Neural progenitor cell (in vitro differentiated cells): ENCODE data around the gene ABCC4.

Source experiments
- EZH2 ChIP-seq: fragments of 200-600 bp; sonication (generic); IDR thresholded peaks from 2 replicates; pipeline ENCODE4 v1.6.1; 2017; ENCODE audit warnings: antibody characterized with exemption, mild to moderate bottlenecking, moderate library complexity
- EZH2phosphoT487 ChIP-seq: fragments of 200-600 bp; sonication (generic); IDR thresholded peaks from 2 replicates; pipeline ENCODE4 v1.6.1; 2017; ENCODE audit warnings: antibody characterized with exemption
- TF ChIP-seq, protein P1 (sequence below): fragments of 200-600 bp; sonication (generic); IDR thresholded peaks from 2 replicates; pipeline ENCODE4 v1.5.1; 2017; ENCODE audit warnings: antibody characterized with exemption, mild to moderate bottlenecking

DNA sequence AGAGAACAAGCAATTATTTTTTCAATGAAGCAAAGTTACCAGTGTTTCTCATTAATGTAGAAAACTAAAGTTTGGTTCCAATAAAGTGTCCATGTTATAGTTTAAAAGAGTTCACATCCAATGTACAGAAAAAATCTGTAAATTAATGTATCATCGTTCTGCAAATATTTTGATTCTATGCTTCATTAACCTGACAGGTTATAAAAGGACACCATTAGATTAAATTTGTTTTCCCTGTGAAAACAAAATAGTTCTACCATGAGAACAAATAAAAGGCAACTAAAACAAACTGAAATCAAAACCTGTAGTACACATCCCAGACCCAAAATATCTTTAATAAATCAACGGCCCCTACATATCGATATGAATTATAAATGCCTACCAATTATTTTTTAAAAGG is 85.1 kb downstream of the ABCC4 start:
- TF ChIP-seq, protein P1, sequence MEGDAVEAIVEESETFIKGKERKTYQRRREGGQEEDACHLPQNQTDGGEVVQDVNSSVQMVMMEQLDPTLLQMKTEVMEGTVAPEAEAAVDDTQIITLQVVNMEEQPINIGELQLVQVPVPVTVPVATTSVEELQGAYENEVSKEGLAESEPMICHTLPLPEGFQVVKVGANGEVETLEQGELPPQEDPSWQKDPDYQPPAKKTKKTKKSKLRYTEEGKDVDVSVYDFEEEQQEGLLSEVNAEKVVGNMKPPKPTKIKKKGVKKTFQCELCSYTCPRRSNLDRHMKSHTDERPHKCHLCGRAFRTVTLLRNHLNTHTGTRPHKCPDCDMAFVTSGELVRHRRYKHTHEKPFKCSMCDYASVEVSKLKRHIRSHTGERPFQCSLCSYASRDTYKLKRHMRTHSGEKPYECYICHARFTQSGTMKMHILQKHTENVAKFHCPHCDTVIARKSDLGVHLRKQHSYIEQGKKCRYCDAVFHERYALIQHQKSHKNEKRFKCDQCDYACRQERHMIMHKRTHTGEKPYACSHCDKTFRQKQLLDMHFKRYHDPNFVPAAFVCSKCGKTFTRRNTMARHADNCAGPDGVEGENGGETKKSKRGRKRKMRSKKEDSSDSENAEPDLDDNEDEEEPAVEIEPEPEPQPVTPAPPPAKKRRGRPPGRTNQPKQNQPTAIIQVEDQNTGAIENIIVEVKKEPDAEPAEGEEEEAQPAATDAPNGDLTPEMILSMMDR, result no peak
- no peak for TF ChIP-seq EZH2
- TF ChIP-seq EZH2phosphoT487, result no peak
